Testis (tissue), 3 donors: Measurements from ENCODE around the gene NUP205. TPM values are rescaled to one million over a fixed set of nuclear protein-coding genes. Genes with fewer than 3 reads are reported as not detected.
A peak's percentile ranks its signal among the peaks of the same experiment; 100 is the strongest.

Experiments
- DNase-seq: peaks from one replicate; pipeline ENCODE4 v3.0.0-alpha.2; 2019
- H3K27ac ChIP-seq, 2 donors: fragments of 200-600 bp; sonication (generic); one replicate each; pipeline ENCODE4 v1.5.1; 2019
- H3K27me3 ChIP-seq: fragments of 200-600 bp; sonication (generic); one replicate; pipeline ENCODE4 v1.5.1; 2019
- H3K36me3 ChIP-seq: fragments of 200-600 bp; sonication (generic); one replicate; pipeline ENCODE4 v1.5.1; 2017; ENCODE audit warnings: low read depth; ENCODE audit errors: missing control alignments
- H3K4me1 ChIP-seq: fragments of 200-600 bp; sonication (generic); one replicate; pipeline ENCODE4 v1.5.1; 2019
- H3K4me3 ChIP-seq, 2 donors: fragments of 200-600 bp; sonication (generic); one replicate each; pipeline ENCODE4 v1.5.1; 2017 to 2019
- H3K9me3 ChIP-seq: fragments of 200-600 bp; sonication (generic); one replicate; pipeline ENCODE4 v1.5.1; 2017
- POLR2A ChIP-seq: fragments of 450-650 bp; IDR thresholded peaks from one replicate; pipeline ENCODE4 v1.6.1; 2017; ENCODE audit warnings: antibody characterized with exemption, mild to moderate bottlenecking, moderate library complexity
- WGBS, 2 donors: methylation state at CpG; one replicate each; pipeline ENCODE4 v1.1.5; 2018; 5-methylcytosine and 5-hydroxymethylcytosine counted together
- intact Hi-C: fragments of 100-400 bp; cut with DNase I; formaldehyde crosslinking; loops from one replicate; pipeline ENCODE4 v1.15.1; 2023; ENCODE audit warnings: low total_unique reads
- polyA plus RNA-seq: library from polyadenylated mRNA; stranded (reverse); fragments of 350-450 nt; fragmentation: Illumina TruSeq; extraction: RNeasy Lipid Tissue Mini Kit (QIAGEN cat#74804); gene quantifications from one replicate; pipeline ENCODE4 v1.2.3, GENCODE V29; 2014; ENCODE audit warnings: low read depth, low replicate concordance; ENCODE audit not compliant: insufficient read depth
- total RNA-seq, 2 donors: library from RNA; depleted of rRNA; stranded (reverse); fragments of >200 nt; gene quantifications; one replicate each; pipeline ENCODE4 v1.2.3, GENCODE V29; 2016
- TF ChIP-seq, protein P1 (sequence below), 3 experiments: fragments of 450-650 bp in 2 of 3; fragments of 200-600 bp in 1 of 3; sonication (generic) in 1 of 3; IDR thresholded peaks; one replicate each; pipeline ENCODE4 v1.5.1; 2016 to 2019; ENCODE audit warnings: antibody characterized with exemption in 3 of 3, mild to moderate bottlenecking in 2 of 3, moderate library complexity in 1 of 3

The NUP205 gene
- total and polyA plus RNA-seq, 3 donors from 2014 or later: 47.8 to 77.2 (median 73.6) TPM

DNA sequence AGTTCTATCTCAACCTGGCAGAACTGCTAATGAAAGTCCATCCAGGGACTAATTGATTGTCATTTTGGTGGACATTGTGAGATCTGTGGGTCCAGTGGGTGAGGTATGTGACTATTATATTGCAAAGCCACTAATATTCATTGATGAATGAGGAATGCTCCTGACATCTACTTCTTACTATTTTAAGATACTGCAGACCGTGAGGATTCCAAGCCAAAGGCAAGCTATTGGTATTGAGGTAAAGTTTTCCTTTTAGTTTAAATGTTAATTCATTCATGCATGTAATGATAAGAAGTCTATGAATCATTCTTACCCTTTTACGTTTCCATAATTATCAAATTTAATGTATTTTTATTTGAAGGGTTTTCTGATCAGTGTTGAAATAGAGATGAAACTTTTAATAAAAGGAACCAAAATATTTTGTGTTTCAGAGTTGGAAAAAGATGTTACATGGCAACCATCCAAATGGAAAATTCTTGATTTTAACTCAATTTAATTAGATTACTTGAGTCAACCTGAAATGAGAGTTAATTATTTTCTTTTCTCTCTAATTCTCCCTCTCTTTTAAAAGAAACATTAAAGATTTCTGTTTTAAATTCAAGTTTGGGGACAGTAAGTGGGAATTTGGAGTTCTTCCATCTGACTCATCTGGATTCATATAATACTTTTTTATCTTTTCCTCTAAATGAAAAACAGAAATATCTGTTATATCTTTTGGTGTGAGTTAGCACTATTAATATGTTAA, 39.6 kb downstream of the NUP205 start:
- Histone ChIP-seq H3K36me3 (no peaks in the 10 kb centered on the region), H3K27ac (no peak overlapping the region)
- 54% methylated on average over 2 of the region's 2 CpGs for WGBS, 2 donors

DNA sequence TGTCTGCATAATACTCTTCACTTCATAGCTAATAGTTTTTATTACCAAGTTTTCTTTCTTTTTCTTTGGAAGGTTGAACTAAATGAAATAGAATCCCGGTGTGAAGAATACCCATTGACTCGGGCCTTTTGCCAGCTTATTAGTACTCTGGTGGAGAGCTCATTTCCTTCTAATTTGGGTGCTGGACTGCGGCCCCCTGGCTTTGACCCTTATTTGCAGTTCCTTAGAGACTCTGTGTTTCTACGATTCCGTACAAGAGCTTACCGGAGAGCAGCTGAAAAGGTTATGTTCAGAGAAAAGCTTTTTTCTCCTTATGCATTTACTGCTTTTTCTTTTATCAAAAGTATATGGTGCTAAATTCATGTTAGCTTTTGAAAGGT, 40.2 kb downstream of the NUP205 start:
- intact Hi-C loops: no loop called here
- Histone ChIP-seq H3K36me3 (no peaks in the 10 kb centered on the region), H3K4me1 (peaks cover 5% of the 10 kb centered on the region), H3K27ac (no peak overlapping the region), H3K27me3 (no peaks in the 10 kb centered on the region), H3K4me3 (no peak overlapping the region), H3K9me3 (no peaks in the 10 kb centered on the region)
- TF ChIP-seq POLR2A: no peak
- TF ChIP-seq, protein P1, sequence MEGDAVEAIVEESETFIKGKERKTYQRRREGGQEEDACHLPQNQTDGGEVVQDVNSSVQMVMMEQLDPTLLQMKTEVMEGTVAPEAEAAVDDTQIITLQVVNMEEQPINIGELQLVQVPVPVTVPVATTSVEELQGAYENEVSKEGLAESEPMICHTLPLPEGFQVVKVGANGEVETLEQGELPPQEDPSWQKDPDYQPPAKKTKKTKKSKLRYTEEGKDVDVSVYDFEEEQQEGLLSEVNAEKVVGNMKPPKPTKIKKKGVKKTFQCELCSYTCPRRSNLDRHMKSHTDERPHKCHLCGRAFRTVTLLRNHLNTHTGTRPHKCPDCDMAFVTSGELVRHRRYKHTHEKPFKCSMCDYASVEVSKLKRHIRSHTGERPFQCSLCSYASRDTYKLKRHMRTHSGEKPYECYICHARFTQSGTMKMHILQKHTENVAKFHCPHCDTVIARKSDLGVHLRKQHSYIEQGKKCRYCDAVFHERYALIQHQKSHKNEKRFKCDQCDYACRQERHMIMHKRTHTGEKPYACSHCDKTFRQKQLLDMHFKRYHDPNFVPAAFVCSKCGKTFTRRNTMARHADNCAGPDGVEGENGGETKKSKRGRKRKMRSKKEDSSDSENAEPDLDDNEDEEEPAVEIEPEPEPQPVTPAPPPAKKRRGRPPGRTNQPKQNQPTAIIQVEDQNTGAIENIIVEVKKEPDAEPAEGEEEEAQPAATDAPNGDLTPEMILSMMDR (IDR thresholded peaks at IDR 0.05): no peak
- peak; percentile 32 for DNase-seq
- 51 to 75% methylated on average over 6 of the region's 6 CpGs for WGBS, 2 donors

More for the DNA sequence above, 39.6 kb downstream of the NUP205 start:
- no peak for DNase-seq
- TF ChIP-seq, protein P1 (IDR thresholded peaks at IDR 0.05): no peak
- no peak for TF ChIP-seq POLR2A
- no peak overlapping the region for H3K4me3 ChIP-seq
- intact Hi-C loops: no loop called here
- peaks cover 5% of the 10 kb centered on the region for H3K4me1 ChIP-seq
- no peaks in the 10 kb centered on the region for H3K27me3 ChIP-seq
- H3K9me3 ChIP-seq: no peaks in the 10 kb centered on the region

DNA sequence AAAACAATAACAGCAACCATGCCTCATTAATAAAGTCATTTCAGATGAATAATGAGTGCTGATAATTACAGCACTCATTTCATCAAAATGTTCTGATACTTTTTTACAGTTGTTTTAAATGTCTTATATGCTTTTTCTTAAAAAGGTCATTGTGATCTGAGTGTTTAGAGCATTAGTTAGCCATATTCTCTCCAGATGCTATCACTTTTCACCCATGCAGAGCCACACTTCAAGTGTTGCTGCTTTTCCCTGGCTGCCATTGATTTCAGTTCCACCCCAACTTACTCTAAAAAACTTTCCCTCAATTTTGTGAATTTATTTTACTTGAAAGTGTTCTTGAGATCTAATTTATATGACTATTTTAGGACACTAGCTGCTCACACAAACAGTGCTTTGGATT, 41.8 kb downstream of the NUP205 start:
- intact Hi-C loops: no loop called here
- Histone ChIP-seq H3K36me3 (no peaks in the 10 kb centered on the region), H3K4me3 (no peak overlapping the region)

DNA sequence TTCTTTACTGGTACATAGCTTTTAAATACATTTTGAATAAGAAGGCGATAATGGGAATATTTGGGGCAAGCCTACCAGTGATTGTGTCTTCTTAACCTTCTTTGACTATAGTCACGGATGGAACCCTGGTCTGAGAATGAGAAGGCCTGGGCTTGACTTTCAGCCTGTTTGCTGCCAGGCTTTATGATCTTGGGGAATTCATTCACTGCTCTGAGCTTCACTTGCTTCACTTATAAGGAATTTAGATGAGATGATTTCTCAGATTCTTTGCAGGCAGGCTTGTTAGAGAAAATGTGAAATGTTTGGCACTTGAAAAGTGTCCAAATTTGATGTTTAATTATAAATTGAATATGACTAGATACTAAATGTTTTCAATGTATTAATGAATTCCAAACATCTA, 42.5 kb downstream of the NUP205 start:
- H3K9me3 ChIP-seq: no peaks in the 10 kb centered on the region
- 93 to 94% methylated on average over 2 of the region's 2 CpGs for WGBS, 2 donors
- intact Hi-C loops: no loop called here
- H3K27me3 ChIP-seq: no peaks in the 10 kb centered on the region
- H3K4me3 ChIP-seq: no peak overlapping the region
- H3K27ac ChIP-seq: no peak overlapping the region
- no peak for DNase-seq
- peaks cover 5% of the 10 kb centered on the region for H3K4me1 ChIP-seq
- H3K36me3 ChIP-seq: no peaks in the 10 kb centered on the region
- TF ChIP-seq POLR2A: no peak

More for the DNA sequence above, 41.8 kb downstream of the NUP205 start:
- TF ChIP-seq POLR2A: no peak
- TF ChIP-seq, protein P1 (IDR thresholded peaks at IDR 0.05): no peak
- DNase-seq: no peak
- Histone ChIP-seq H3K9me3 (no peaks in the 10 kb centered on the region), H3K27me3 (no peaks in the 10 kb centered on the region), H3K4me1 (peaks cover 5% of the 10 kb centered on the region), H3K27ac (no peak overlapping the region)

DNA sequence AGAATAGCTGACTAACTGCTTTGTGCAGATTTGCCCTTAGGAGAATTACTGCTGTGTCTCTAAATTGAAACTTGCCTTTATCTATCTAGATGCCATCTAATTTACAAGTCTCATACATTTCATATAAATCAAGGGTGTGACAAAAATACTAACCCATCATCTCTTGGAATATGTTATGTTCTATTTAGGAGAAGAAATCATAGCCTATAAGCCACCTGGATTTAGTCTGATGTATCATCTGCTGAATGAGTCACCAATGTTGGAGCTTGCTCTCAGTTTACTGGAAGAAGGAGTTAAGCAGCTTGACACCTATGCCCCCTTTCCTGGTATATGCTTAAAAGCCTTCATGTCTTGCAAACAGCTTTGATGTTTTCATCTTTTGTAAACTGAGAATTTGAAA, 43.5 kb downstream of the NUP205 start:
- intact Hi-C loops: no loop called here
- Histone ChIP-seq H3K36me3 (no peaks in the 10 kb centered on the region), H3K4me1 (peaks cover 5% of the 10 kb centered on the region), H3K4me3 (no peak overlapping the region), H3K27me3 (no peaks in the 10 kb centered on the region), H3K9me3 (no peaks in the 10 kb centered on the region), H3K27ac (no peak overlapping the region)
- TF ChIP-seq, protein P1 (IDR thresholded peaks at IDR 0.05): no peak
- TF ChIP-seq POLR2A: no peak
- DNase-seq: no peak
